DOHH2 (cell line): ENCODE results near the gene CNTNAP5.

Experiments
- H3F3A ChIP-seq: fragments of 200-600 bp; sonication (generic), shearing (Covaris generic); 2 replicates; pipeline ENCODE4 v1.6.0; 2016; ENCODE audit warnings: antibody characterized with exemption, mild to moderate bottlenecking; ENCODE audit not compliant: control insufficient read depth, insufficient read depth
- H3K27ac ChIP-seq: fragments of 200-600 bp; sonication (generic); 2 replicates; pipeline ENCODE4 v1.5.1; 2014; ENCODE audit warnings: low read depth, mild to moderate bottlenecking, low read length, moderate library complexity
- H3K27me3 ChIP-seq: fragments of 200-600 bp; sonication (generic); 2 replicates; pipeline ENCODE4 v1.6.1; 2014; ENCODE audit warnings: mild to moderate bottlenecking, low read length, mixed read lengths; ENCODE audit not compliant: control insufficient read depth
- H3K36me3 ChIP-seq: fragments of 200-600 bp; sonication (generic); 2 replicates; pipeline ENCODE4 v1.6.1; 2014; ENCODE audit warnings: mild to moderate bottlenecking, low read length, moderate library complexity, mixed read lengths; ENCODE audit not compliant: control insufficient read depth
- H3K4me1 ChIP-seq: fragments of 200-600 bp; sonication (generic); 2 replicates; pipeline ENCODE4 v1.6.1; 2014; ENCODE audit warnings: mild to moderate bottlenecking, low read length, mixed read lengths; ENCODE audit not compliant: control insufficient read depth
- H3K4me2 ChIP-seq: fragments of 200-600 bp; sonication (generic); 2 replicates; pipeline ENCODE4 v1.6.0; 2014; ENCODE audit warnings: mild to moderate bottlenecking, low read length, moderate library complexity
- H3K4me3 ChIP-seq: fragments of 200-600 bp; sonication (generic); 2 replicates; pipeline ENCODE4 v1.5.1; 2014; ENCODE audit warnings: mild to moderate bottlenecking, low read length, mixed read lengths
- H3K79me2 ChIP-seq: fragments of 200-600 bp; sonication (generic); 2 replicates; pipeline ENCODE4 v1.6.1; 2014; ENCODE audit warnings: mild to moderate bottlenecking, low read length, mixed read lengths; ENCODE audit not compliant: control insufficient read depth
- H3K9me2 ChIP-seq: fragments of 200-600 bp; sonication (generic); replicated peaks from 2 replicates; pipeline ENCODE4 v1.6.1; 2014; ENCODE audit warnings: mild to moderate bottlenecking, low read length, mixed read lengths; ENCODE audit not compliant: control insufficient read depth
- H3K9me3 ChIP-seq: fragments of 200-600 bp; sonication (generic); 2 replicates; pipeline ENCODE4 v1.6.1; 2014; ENCODE audit warnings: antibody characterized with exemption, low read length, mixed read lengths; ENCODE audit not compliant: control insufficient read depth, insufficient read depth
- H4K20me1 ChIP-seq: fragments of 200-600 bp; sonication (generic); 2 replicates; pipeline ENCODE4 v1.6.0; 2014; ENCODE audit warnings: low read depth, mild to moderate bottlenecking, antibody characterized with exemption, low read length, moderate library complexity; ENCODE audit not compliant: control insufficient read depth, insufficient read depth
- EZH2phosphoT487 ChIP-seq: fragments of 200-600 bp; sonication (generic); IDR thresholded peaks from 2 replicates; pipeline ENCODE4 v1.6.1; 2017; ENCODE audit warnings: borderline replicate concordance, mild to moderate bottlenecking, antibody characterized with exemption, low read length, moderate library complexity, mixed read lengths
- TF ChIP-seq, protein P1 (sequence below): fragments of 200-600 bp; sonication (generic); IDR thresholded peaks from one replicate; pipeline ENCODE4 v1.5.1; 2014; ENCODE audit warnings: antibody characterized with exemption, mild to moderate bottlenecking, low read depth, low read length; ENCODE audit not compliant: poor library complexity, severe bottlenecking

CNTNAP5 gene

DNA sequence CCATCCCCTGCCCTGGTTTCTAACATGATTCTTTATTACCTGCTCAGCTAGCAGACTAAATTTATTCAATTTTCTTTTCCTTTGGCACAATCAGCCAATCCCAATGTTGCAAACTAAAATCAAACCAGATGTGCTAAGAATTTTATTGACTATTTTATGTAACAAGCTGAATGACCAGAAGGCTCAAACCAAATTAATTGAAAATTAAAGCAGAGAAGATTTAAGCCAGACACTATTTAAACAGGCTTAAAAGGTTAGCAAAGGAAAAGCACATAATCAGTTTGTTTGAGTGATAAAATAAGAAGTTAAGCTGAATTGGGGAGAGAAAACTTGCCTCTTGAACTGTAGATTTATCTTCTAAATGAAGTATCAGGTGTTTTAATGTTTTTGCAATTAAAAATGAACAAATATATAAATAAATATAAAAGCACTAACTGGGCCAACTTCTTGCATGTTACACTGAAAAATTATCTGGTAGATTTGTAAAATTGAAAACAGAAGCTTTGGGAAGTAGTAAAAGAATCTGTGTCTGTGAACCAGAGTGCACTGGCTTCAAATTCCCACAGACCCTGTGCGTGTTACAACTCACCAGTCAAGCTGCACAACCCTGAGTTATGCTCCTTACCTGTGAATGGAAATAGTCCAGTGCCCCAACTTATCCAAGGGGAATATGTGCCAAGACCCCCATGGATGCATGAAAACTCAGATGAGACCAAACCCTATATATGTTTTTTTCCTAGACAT is 283.4 kb downstream of the CNTNAP5 start:
- H3K9me2 ChIP-seq = no peaks in the 10 kb centered on the region
- TF ChIP-seq EZH2phosphoT487 = no peak
- TF ChIP-seq, protein P1, sequence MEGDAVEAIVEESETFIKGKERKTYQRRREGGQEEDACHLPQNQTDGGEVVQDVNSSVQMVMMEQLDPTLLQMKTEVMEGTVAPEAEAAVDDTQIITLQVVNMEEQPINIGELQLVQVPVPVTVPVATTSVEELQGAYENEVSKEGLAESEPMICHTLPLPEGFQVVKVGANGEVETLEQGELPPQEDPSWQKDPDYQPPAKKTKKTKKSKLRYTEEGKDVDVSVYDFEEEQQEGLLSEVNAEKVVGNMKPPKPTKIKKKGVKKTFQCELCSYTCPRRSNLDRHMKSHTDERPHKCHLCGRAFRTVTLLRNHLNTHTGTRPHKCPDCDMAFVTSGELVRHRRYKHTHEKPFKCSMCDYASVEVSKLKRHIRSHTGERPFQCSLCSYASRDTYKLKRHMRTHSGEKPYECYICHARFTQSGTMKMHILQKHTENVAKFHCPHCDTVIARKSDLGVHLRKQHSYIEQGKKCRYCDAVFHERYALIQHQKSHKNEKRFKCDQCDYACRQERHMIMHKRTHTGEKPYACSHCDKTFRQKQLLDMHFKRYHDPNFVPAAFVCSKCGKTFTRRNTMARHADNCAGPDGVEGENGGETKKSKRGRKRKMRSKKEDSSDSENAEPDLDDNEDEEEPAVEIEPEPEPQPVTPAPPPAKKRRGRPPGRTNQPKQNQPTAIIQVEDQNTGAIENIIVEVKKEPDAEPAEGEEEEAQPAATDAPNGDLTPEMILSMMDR = no peak
- no peak overlapping the region for H3K27ac ChIP-seq
- no peaks in the 10 kb centered on the region for H3K36me3 ChIP-seq
- H3F3A ChIP-seq = no peaks in the 10 kb centered on the region
- H3K27me3 ChIP-seq = no peaks in the 10 kb centered on the region
- no peaks in the 10 kb centered on the region for H4K20me1 ChIP-seq
- no peaks in the 10 kb centered on the region for H3K4me1 ChIP-seq
- H3K9me3 ChIP-seq = no peaks in the 10 kb centered on the region; the same call in 1 of the 2 replicates
- no peak overlapping the region for H3K4me3 ChIP-seq
- no peaks in the 10 kb centered on the region for H3K79me2 ChIP-seq
- no peak overlapping the region for H3K4me2 ChIP-seq

DNA sequence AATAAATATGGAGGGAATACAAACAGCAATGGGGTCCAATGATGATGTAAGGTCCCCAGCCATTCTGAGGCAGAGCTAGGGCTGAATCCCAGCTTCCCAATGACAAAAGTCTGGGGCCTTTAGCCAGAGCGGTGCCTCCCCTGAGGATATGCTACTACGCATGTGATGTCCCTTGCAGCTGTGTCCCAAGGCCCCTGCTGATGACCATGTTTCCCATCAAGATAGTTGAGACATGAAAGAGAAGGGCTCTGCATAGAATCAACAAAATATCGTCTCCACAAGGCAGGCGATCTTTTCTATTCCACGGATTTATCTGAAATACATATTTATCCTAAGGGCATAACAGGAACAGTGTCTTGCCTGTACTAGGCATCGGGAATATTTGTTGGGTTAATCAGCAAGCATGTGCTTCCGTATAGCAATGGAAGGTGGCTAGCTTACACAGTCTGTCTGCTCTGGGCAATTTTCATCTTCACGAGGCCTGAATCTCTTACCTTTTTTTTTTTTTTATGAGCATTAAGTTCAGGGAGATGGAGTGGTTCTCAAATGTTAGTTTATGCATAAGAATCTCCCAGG is 284.6 kb downstream of the CNTNAP5 start:
- Histone ChIP-seq H3K79me2 (no peaks in the 10 kb centered on the region), H3K4me3 (no peak overlapping the region), H3K27me3 (no peaks in the 10 kb centered on the region), H3K4me1 (no peaks in the 10 kb centered on the region), H3K9me3 (no peaks in the 10 kb centered on the region; the same call in 1 of the 2 replicates), H3K36me3 (no peaks in the 10 kb centered on the region), H3K9me2 (no peaks in the 10 kb centered on the region), H3F3A (no peaks in the 10 kb centered on the region), H3K4me2 (no peak overlapping the region), H4K20me1 (no peaks in the 10 kb centered on the region), H3K27ac (no peak overlapping the region)
- TF ChIP-seq EZH2phosphoT487 = no peak
- TF ChIP-seq, protein P1 = no peak

DNA sequence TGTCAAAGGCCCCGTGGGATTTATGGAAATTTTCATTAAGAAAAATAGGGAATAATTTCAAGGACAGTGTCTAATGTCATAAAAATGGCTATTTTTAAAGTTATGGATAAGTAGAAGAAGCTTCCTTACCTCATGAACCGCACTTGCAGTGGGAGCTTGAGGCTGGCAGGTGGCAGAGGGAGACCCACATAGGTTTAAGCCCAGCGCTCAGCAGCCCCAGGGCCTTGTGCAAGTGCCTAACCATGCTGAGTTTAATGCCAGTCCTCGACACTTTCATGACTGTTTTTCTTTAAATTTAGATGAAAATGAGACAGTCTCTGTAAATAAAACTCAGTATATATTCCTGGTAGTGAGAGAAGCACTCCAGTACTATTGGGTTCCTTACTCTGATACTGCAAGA is 285.6 kb downstream of the CNTNAP5 start:
- Histone ChIP-seq H3K4me1 (no peaks in the 10 kb centered on the region), H3K4me2 (no peak overlapping the region), H3K9me2 (no peaks in the 10 kb centered on the region)

More for the DNA sequence above, 285.6 kb downstream of the CNTNAP5 start:
- H3F3A ChIP-seq = no peaks in the 10 kb centered on the region
- H3K36me3 ChIP-seq = no peaks in the 10 kb centered on the region
- H3K4me3 ChIP-seq = no peak overlapping the region
- no peaks in the 10 kb centered on the region for H4K20me1 ChIP-seq
- no peaks in the 10 kb centered on the region for H3K79me2 ChIP-seq
- no peaks in the 10 kb centered on the region; the same call in 1 of the 2 replicates for H3K9me3 ChIP-seq
- TF ChIP-seq, protein P1 = no peak
- no peak for TF ChIP-seq EZH2phosphoT487
- no peaks in the 10 kb centered on the region for H3K27me3 ChIP-seq
- H3K27ac ChIP-seq = no peak overlapping the region
